Mucosa of descending colon (tissue), 3 donors: Measurements from ENCODE around the gene FANCC. TPM values are rescaled to one million over a fixed set of nuclear protein-coding genes. Genes with fewer than 3 reads are reported as not detected.

Experiments used
- ATAC-seq: fragments of 200-7000 bp; cut with Tn5 transposase; one replicate; pipeline ENCODE4 v1.9.1; 2020; ENCODE audit warnings: mild to moderate bottlenecking, moderate library complexity
- DNase-seq, 3 donors: peaks; one replicate each; pipeline ENCODE4 v3.0.0-alpha.2; 2020
- H3K36me3 ChIP-seq: fragments of 200-600 bp; one replicate; pipeline ENCODE4 v1.8.0; 2021; ENCODE audit warnings: low read depth, mild to moderate bottlenecking
- H3K4me1 ChIP-seq: fragments of 200-600 bp; one replicate; pipeline ENCODE4 v1.8.0; 2021; ENCODE audit warnings: low read depth, mild to moderate bottlenecking
- H3K4me3 ChIP-seq: fragments of 200-600 bp; one replicate; pipeline ENCODE4 v1.8.0; 2021; ENCODE audit warnings: mild to moderate bottlenecking
- H3K9me3 ChIP-seq: fragments of 200-600 bp; one replicate; pipeline ENCODE4 v1.8.0; 2021; ENCODE audit warnings: mild to moderate bottlenecking
- CTCF ChIP-seq: fragments of 200-600 bp; IDR thresholded peaks from one replicate; pipeline ENCODE4 v1.8.0; 2022; ENCODE audit warnings: antibody characterized with exemption, mild to moderate bottlenecking
- intact Hi-C, 2 donors: fragments of 100-400 bp; cut with DNase I in 1 of 2; cut with micrococcal nuclease in 1 of 2; formaldehyde crosslinking; loops; one replicate each; pipeline versions ENCODE4 v1.11.0 to v1.11.1; 2022; cut with DNase I, micrococcal nuclease
- total RNA-seq, 3 donors: library from RNA; stranded (reverse); fragmentation: NEBNext Ultra II Directional in 2 of 3; extraction: Animal tissue kit (Norgen Biotek cat#: 25700) in 2 of 3; gene quantifications; one replicate each; pipeline versions ENCODE4 v1.2.1 to v1.2.4, GENCODE V29; 2021 to 2023
- donor health status: DM: no; HTN: no; CAD: no; lungs with moderate emphysema.
- donor health status: DM: no; HTN: no; CAD: no.
- donor health status: DM: no; HTN: yes; CAD: no.

Gene FANCC
- total RNA-seq, 3 donors from 2014 or later, result 10.7 to 18.0 (median 14.2) TPM

- Histone ChIP-seq H3K9me3 (no peaks in the 10 kb centered on the region), H3K4me3 (no peak overlapping the region), H3K4me1 (peaks cover 16% of the 10 kb centered on the region), H3K36me3 (no peaks in the 10 kb centered on the region)
- no peak for ATAC-seq
- no peak for TF ChIP-seq CTCF
- intact Hi-C loops, result no loop called here
- DNase-seq, result no peak
Observed at GRCh38 chr9:95315108-95315746, 2.3 kb downstream of the FANCC start.

- TF ChIP-seq CTCF, result no peak
- H3K4me1 ChIP-seq, result peaks cover 19% of the 10 kb centered on the region
- DNase-seq (peak; percentile 87 to 89 (median 88)), ATAC-seq (peak; percentile 81)
- intact Hi-C loops, result no loop called here
- H3K4me3 ChIP-seq, result no peak overlapping the region
- H3K36me3 ChIP-seq, result no peaks in the 10 kb centered on the region
- H3K9me3 ChIP-seq, result no peaks in the 10 kb centered on the region
Observed at GRCh38 chr9:95313010-95313498, 4.5 kb downstream of the FANCC start.

- no peak overlapping the region for H3K4me3 ChIP-seq
- no peaks in the 10 kb centered on the region for H3K9me3 ChIP-seq
- intact Hi-C loops, result no loop called here
- DNase-seq, result no peak
- H3K4me1 ChIP-seq, result peaks cover 22% of the 10 kb centered on the region
- no peak for ATAC-seq
- no peak for TF ChIP-seq CTCF
- no peaks in the 10 kb centered on the region for H3K36me3 ChIP-seq
Observed at GRCh38 chr9:95311961-95312360, 5.5 kb downstream of the FANCC start.

DNA sequence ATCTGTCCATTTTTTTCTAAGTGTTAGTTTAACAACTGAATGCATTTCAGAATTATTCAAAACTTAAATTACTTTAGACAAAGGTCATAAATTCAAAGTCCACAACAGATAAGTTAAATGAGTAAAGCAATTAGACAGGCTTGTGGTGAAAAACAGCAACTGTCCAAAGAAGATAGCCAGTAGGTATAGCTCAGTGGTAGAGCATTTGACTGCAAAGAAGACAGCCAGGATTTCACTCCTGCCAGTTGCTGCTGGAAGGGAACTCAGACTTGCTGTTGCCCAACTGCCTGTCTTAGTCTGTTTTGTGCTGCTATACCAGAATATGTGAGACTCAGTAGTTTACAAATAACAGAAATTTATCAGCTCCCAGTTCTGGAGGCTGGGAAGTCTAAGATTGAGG, 10.0 kb downstream of the FANCC start:
- Histone ChIP-seq H3K4me3 (no peak overlapping the region), H3K4me1 (peaks cover 15% of the 10 kb centered on the region), H3K36me3 (no peaks in the 10 kb centered on the region), H3K9me3 (no peaks in the 10 kb centered on the region)
- DNase-seq (no peak), ATAC-seq (peak; percentile 84)
- TF ChIP-seq CTCF, result no peak
- intact Hi-C loops, result no loop called here

GRCh38 chr9:95306819-95307218, 10.7 kb downstream of the FANCC start:
- ATAC-seq, result no peak
- intact Hi-C loops, result no loop called here
- no peaks in the 10 kb centered on the region for H3K36me3 ChIP-seq
- peaks cover 12% of the 10 kb centered on the region for H3K4me1 ChIP-seq
- TF ChIP-seq CTCF, result no peak
- DNase-seq, result no peak
- H3K9me3 ChIP-seq, result no peaks in the 10 kb centered on the region
- no peak overlapping the region for H3K4me3 ChIP-seq
